H1 (cell line): ENCODE data around the gene HLA-F. TPM values are rescaled to one million over a fixed set of nuclear protein-coding genes. Genes with fewer than 3 reads are reported as not detected.
A peak's percentile ranks its signal among the peaks of the same experiment; 100 is the strongest.

Source experiments
- CTCF ChIA-PET: fragments of 300-600 bp; sonication (Branson Sonifier 250); formaldehyde crosslinking; loops from one replicate; lab custom pipeline; 2021; ENCODE audit not compliant: partially characterized antibody; lab: Charles Lee
- POLR2A ChIA-PET: fragments of 300-600 bp; sonication (Branson Sonifier 250); formaldehyde crosslinking; loops from one replicate; lab custom pipeline; 2021; ENCODE audit warnings: inconsistent platforms; ENCODE audit not compliant: partially characterized antibody; lab: Charles Lee
- DNase-seq, 2 experiments: peaks; one replicate each; pipeline versions ENCODE4 v3.0.0 to v3.0.0-alpha.2; 2010 to 2022; ENCODE audit warnings: low spot score in 2 of 2, low read depth in 1 of 2, mixed read lengths in 1 of 2
- FAIRE-seq: peaks from 2 replicates; lab custom pipeline; 2011; peaks lifted over from hg19 to GRCh38; lab: Jason Lieb, UNC
- H2AFZ ChIP-seq: 2 replicates; pipeline ENCODE4 v1.8.1; 2012; ENCODE audit warnings: low read length, inconsistent platforms
- H2AK5ac ChIP-seq: 2 replicates; pipeline ENCODE4 v1.6.1; 2013; ENCODE audit warnings: low read depth, low read length
- H2BK120ac ChIP-seq: replicated peaks from 2 replicates; pipeline ENCODE3; 2013; ENCODE audit warnings: low read depth, low read length, inconsistent platforms
- H2BK12ac ChIP-seq: 2 replicates; pipeline ENCODE4 v1.6.1; 2013; ENCODE audit warnings: low read depth, low read length
- H2BK15ac ChIP-seq: 2 replicates; pipeline ENCODE4 v1.6.1; 2013; ENCODE audit warnings: low read length
- H2BK20ac ChIP-seq: 2 replicates; pipeline ENCODE4 v1.6.1; 2013; ENCODE audit warnings: low read length
- H2BK5ac ChIP-seq: 2 replicates; pipeline ENCODE4 v1.6.1; 2013; ENCODE audit warnings: low read depth, low read length
- H3K14ac ChIP-seq: 2 replicates; pipeline ENCODE4 v1.6.1; 2013; ENCODE audit warnings: inconsistent platforms; ENCODE audit not compliant: insufficient read length
- H3K18ac ChIP-seq: 2 replicates; pipeline ENCODE4 v1.6.1; 2013; ENCODE audit warnings: low read length; ENCODE audit errors: extremely low read depth
- H3K23ac ChIP-seq: 2 replicates; pipeline ENCODE4 v1.6.1; 2013; ENCODE audit warnings: inconsistent platforms; ENCODE audit not compliant: insufficient read length
- H3K23me2 ChIP-seq: 2 replicates; pipeline ENCODE4 v1.6.1; 2013; ENCODE audit warnings: low read depth, low read length
- H3K27ac ChIP-seq: 2 replicates; pipeline ENCODE4 v1.6.1; 2011; ENCODE audit warnings: low read depth, low read length, inconsistent platforms
- H3K27me3 ChIP-seq, 4 experiments: replicated peaks in 1 of 4; 1 replicate in 1 of 4; 2 replicates in 3 of 4; pipeline versions ENCODE4 v1.6.1 to v1.8.1; 2011 to 2013; ENCODE audit warnings: low read length in 3 of 4, mild to moderate bottlenecking in 3 of 4, inconsistent platforms in 2 of 4, mixed read lengths in 2 of 4, moderate library complexity in 1 of 4; ENCODE audit not compliant: control insufficient read depth in 3 of 4, insufficient read depth in 3 of 4; ENCODE audit errors: extremely low read depth in 1 of 4
- H3K36me3 ChIP-seq, 4 experiments: 2 replicates each; pipeline versions ENCODE4 v1.6.1 to v1.8.1; 2011 to 2013; ENCODE audit warnings: mild to moderate bottlenecking in 4 of 4, low read length in 3 of 4, moderate library complexity in 2 of 4, control low read depth in 1 of 4, inconsistent platforms in 1 of 4; ENCODE audit not compliant: insufficient read depth in 4 of 4, control insufficient read depth in 2 of 4
- H3K4ac ChIP-seq: replicated peaks from 2 replicates; pipeline ENCODE3; 2013; ENCODE audit warnings: low read length, low read depth, mixed read lengths, inconsistent platforms; ENCODE audit not compliant: insufficient read length
- H3K4me1 ChIP-seq, 4 experiments: replicated peaks in 1 of 4; 1 replicate in 1 of 4; 2 replicates in 3 of 4; pipeline versions ENCODE4 v1.6.1 to v1.8.1; 2011 to 2013; ENCODE audit warnings: low read length in 3 of 4, inconsistent platforms in 2 of 4, mixed read lengths in 1 of 4; ENCODE audit not compliant: insufficient read depth in 4 of 4, control insufficient read depth in 3 of 4
- H3K4me2 ChIP-seq, 2 experiments: 2 replicates each; pipeline versions ENCODE4 v1.6.1 to v1.8.1; 2011 to 2013; ENCODE audit warnings: low read depth in 2 of 2, low read length in 2 of 2, control low read depth in 1 of 2, inconsistent platforms in 1 of 2, mild to moderate bottlenecking in 1 of 2; ENCODE audit not compliant: insufficient read depth in 1 of 2
- H3K4me3 ChIP-seq, 4 experiments: fragments of 200-600, 300-600 bp in 1 of 4; sonication (generic), shearing (Covaris generic), sonication (Bioruptor Twin) in 1 of 4; 2 replicates each; pipeline versions ENCODE4 v1.5.1 to v1.8.1; 2011 to 2016; ENCODE audit warnings: low read length in 4 of 4, low read depth in 3 of 4, control low read depth in 2 of 4, inconsistent platforms in 2 of 4, mild to moderate bottlenecking in 2 of 4, mixed read lengths in 1 of 4, moderate library complexity in 1 of 4; ENCODE audit not compliant: insufficient read depth in 2 of 4; ENCODE audit errors: extremely low read depth in 1 of 4
- H3K56ac ChIP-seq: replicated peaks from 2 replicates; pipeline ENCODE3; 2013; ENCODE audit warnings: low read depth, mild to moderate bottlenecking, mixed read lengths, low read length, inconsistent platforms; ENCODE audit not compliant: insufficient read length
- H3K79me1 ChIP-seq: 2 replicates; pipeline ENCODE4 v1.6.1; 2013; ENCODE audit warnings: low read depth, low read length, control low read depth
- H3K79me2 ChIP-seq, 2 experiments: 2 replicates each; pipeline versions ENCODE4 v1.6.1 to v1.8.1; 2012 to 2013; ENCODE audit warnings: low read length in 2 of 2, mild to moderate bottlenecking in 2 of 2, inconsistent platforms in 1 of 2; ENCODE audit not compliant: insufficient read depth in 2 of 2, control insufficient read depth in 1 of 2
- H3K9ac ChIP-seq, 4 experiments: replicated peaks in 1 of 4; 1 replicate in 1 of 4; 2 replicates in 3 of 4; pipeline versions ENCODE4 v1.6.1 to v1.8.1; 2011 to 2013; ENCODE audit warnings: low read depth in 3 of 4, low read length in 3 of 4, control low read depth in 2 of 4, mild to moderate bottlenecking in 2 of 4, moderate library complexity in 2 of 4, inconsistent platforms in 1 of 4; ENCODE audit errors: extremely low read depth in 1 of 4
- H3K9me3 ChIP-seq, 2 experiments: 2 replicates each; pipeline versions ENCODE4 v1.6.1 to v1.8.1; 2012 to 2013; ENCODE audit warnings: mild to moderate bottlenecking in 2 of 2, moderate library complexity in 2 of 2, control low read depth in 1 of 2, inconsistent platforms in 1 of 2, low read depth in 1 of 2, low read length in 1 of 2, mixed read lengths in 1 of 2; ENCODE audit not compliant: insufficient read depth in 2 of 2
- H4K20me1 ChIP-seq, 2 experiments: replicated peaks in 1 of 2; 2 replicates each; pipeline versions ENCODE3 to v1.8.1; 2011 to 2013; ENCODE audit warnings: inconsistent platforms in 2 of 2, low read length in 2 of 2, mild to moderate bottlenecking in 1 of 2; ENCODE audit not compliant: insufficient read depth in 2 of 2, control insufficient read depth in 1 of 2
- H4K5ac ChIP-seq: 2 replicates; pipeline ENCODE4 v1.6.1; 2013; ENCODE audit warnings: low read length, low read depth, mixed read lengths, inconsistent platforms; ENCODE audit not compliant: insufficient read length
- H4K8ac ChIP-seq: 2 replicates; pipeline ENCODE4 v1.8.0; 2013; ENCODE audit warnings: mild to moderate bottlenecking, moderate library complexity, low read length, inconsistent platforms; ENCODE audit not compliant: insufficient read depth; ENCODE audit errors: extremely low read depth
- H4K91ac ChIP-seq: replicated peaks from 2 replicates; pipeline ENCODE3; 2013; ENCODE audit warnings: low read length, mixed read lengths, inconsistent platforms; ENCODE audit not compliant: insufficient read length
- ASH2L ChIP-seq: fragments of 200-600, 300-600 bp; sonication (generic); IDR thresholded peaks from one replicate; pipeline ENCODE4 v1.7.1; 2017; ENCODE audit warnings: low read length
- CEBPB ChIP-seq: IDR thresholded peaks from 2 replicates; pipeline ENCODE4 v1.6.1; 2012; ENCODE audit warnings: low read depth, low read length
- CREB1 ChIP-seq: IDR thresholded peaks from 2 replicates; pipeline ENCODE4 v1.6.1; 2012; ENCODE audit warnings: inconsistent platforms
- CTBP2 ChIP-seq: IDR thresholded peaks from 2 replicates; pipeline ENCODE4 v1.7.0; 2011; ENCODE audit warnings: borderline replicate concordance, mild to moderate bottlenecking, moderate library complexity, mixed read lengths, low read length; ENCODE audit not compliant: insufficient read depth, insufficient read length
- CTCF ChIP-seq, 3 experiments: IDR thresholded peaks; 1 replicate in 2 of 3; 2 replicates in 1 of 3; pipeline versions ENCODE4 v1.5.1 to v1.6.1; 2011; ENCODE audit warnings: low read length in 3 of 3, mild to moderate bottlenecking in 3 of 3, inconsistent platforms in 2 of 3, low read depth in 1 of 3, moderate library complexity in 1 of 3; ENCODE audit not compliant: insufficient read depth in 1 of 3; ENCODE audit errors: control extremely low read depth in 1 of 3
- E2F6 ChIP-seq: IDR thresholded peaks from 2 replicates; pipeline ENCODE4 v1.6.1; 2012; ENCODE audit warnings: inconsistent platforms
- PHF8 ChIP-seq: fragments of 200-600 bp; sonication (generic); conservative IDR thresholded peaks from 2 replicates; pipeline ENCODE4 v1.7.1; 2012; ENCODE audit warnings: low read depth, mild to moderate bottlenecking, inconsistent platforms, low read length, moderate library complexity
- RFX5 ChIP-seq: IDR thresholded peaks from 2 replicates; pipeline ENCODE4 v1.6.1; 2011; ENCODE audit warnings: low read depth, low read length, improper control_type of control experiment, borderline replicate concordance
- SIX5 ChIP-seq: IDR thresholded peaks from 2 replicates; pipeline ENCODE4 v1.6.1; 2011; ENCODE audit warnings: mild to moderate bottlenecking, low read depth, low read length
- SRF ChIP-seq: IDR thresholded peaks from 2 replicates; pipeline ENCODE4 v1.6.1; 2011; ENCODE audit warnings: mild to moderate bottlenecking, low read depth, low read length, moderate library complexity
- YY1 ChIP-seq: IDR thresholded peaks from 2 replicates; pipeline ENCODE4 v1.6.1; 2011; ENCODE audit warnings: low read depth, mild to moderate bottlenecking, low read length
- WGBS, 2 experiments: shearing (Covaris generic) in 1 of 2; methylation state at CpG; one replicate each; pipeline versions ENCODE4 v1.1.6 to v1.1.7; 2013 to 2015; ENCODE audit warnings: low lambda C conversion rate in 2 of 2, mixed read lengths in 2 of 2, inconsistent platforms in 1 of 2, low coverage in 1 of 2, missing lambda C conversion rate in 1 of 2; ENCODE audit not compliant: insufficient replicate concordance in 2 of 2, insufficient coverage in 1 of 2, insufficient read length in 1 of 2; ENCODE audit errors: extremely low coverage in 1 of 2, missing lambda C conversion rate in 1 of 2; 5-methylcytosine and 5-hydroxymethylcytosine counted together
- polyA plus RNA-seq, 7 experiments: library from polyadenylated mRNA; depleted of rRNA in 3 of 7; stranded (reverse) in 5 of 7; unstranded in 2 of 7; fragments of >200 nt in 5 of 7; fragments of 200-250 nt in 2 of 7; gene quantifications; 1 replicate in 5 of 7; 2 replicates in 1 of 7; 4 replicates in 1 of 7; pipeline versions ENCODE4 v1.2.1 to v1.2.3, GENCODE V29; 2011 to 2013; ENCODE audit warnings: missing spikeins in 2 of 7, mixed read lengths in 2 of 7
- total RNA-seq: library from RNA; stranded (reverse); fragmentation: NEBNext Ultra II Directional; extraction: Animal tissue kit (Norgen Biotek cat#: 25700); gene quantifications from 2 replicates; pipeline ENCODE4 v1.2.1, GENCODE V29; 2021

Gene HLA-F
- total and polyA plus RNA-seq, 2 of the 8 experiments (the other 6 are each of a cell fraction or from before 2014, with no cell fraction given), result 9.6 to 11.7 TPM

GRCh38 chr6:29753309-29753644 is 30.0 kb downstream of the HLA-F start:
- H2AFZ ChIP-seq, result no peak overlapping the region
- FAIRE-seq, result no peak
- TF ChIP-seq ASH2L (no peak), CEBPB (no peak), SIX5 (no peak), PHF8 (no peak), YY1 (no peak), CTCF (IDR thresholded peaks at IDR 0.05; ENCODE audit: control extremely low read depth in 1 of 3, insufficient read depth in 1 of 3, low read depth in 1 of 3, low read length in 3 of 3) (no peak), SRF (no peak), E2F6 (no peak), RFX5 (no peak), CTBP2 (no peak), CREB1 (no peak)

More at GRCh38 chr6:29753309-29753644, 30.0 kb downstream of the HLA-F start:
- H4K20me1 ChIP-seq, result no peaks in the 10 kb centered on the region
- H4K5ac ChIP-seq, result no peak overlapping the region
- H4K91ac ChIP-seq, result no peak overlapping the region
- H3K18ac ChIP-seq, result no peak overlapping the region
- H3K4ac ChIP-seq, result no peak overlapping the region
- H2BK20ac ChIP-seq, result no peak overlapping the region
- H3K23ac ChIP-seq, result no peak overlapping the region
- no peak overlapping the region for H4K8ac ChIP-seq
- no peak overlapping the region for H2BK15ac ChIP-seq
- H3K36me3 ChIP-seq, result no peaks in the 10 kb centered on the region
- H3K27me3 ChIP-seq, result peaks cover 8 to 43% (median 33%) of the 10 kb centered on the region in 4 experiments
- peaks cover 4 to 16% (median 12%) of the 10 kb centered on the region in 4 experiments; a peak in 6 of 7 replicates for H3K4me1 ChIP-seq
- no peak for DNase-seq
- no peak overlapping the region for H2BK12ac ChIP-seq
- H3K27ac ChIP-seq, result no peak overlapping the region
- H3K9ac ChIP-seq, result no peak overlapping the region
- ChIA-PET POLR2A (interaction anchor here (1.1 to 2.9 kb wide), 3 partner anchors 10 to 195 kb away, joined by 3 to 9 read pairs (median 6); no protein-coding TSS in a partner anchor), CTCF (interaction anchor here (0.7 to 8.6 kb wide), 22 partner anchors 11 to 126 kb away, joined by 3 to 88 read pairs (median 4); no protein-coding TSS in a partner anchor)
- H2AK5ac ChIP-seq, result no peak overlapping the region
- H3K9me3 ChIP-seq, result no peaks in the 10 kb centered on the region
- no peak overlapping the region for H2BK120ac ChIP-seq
- H3K79me2 ChIP-seq, result no peaks in the 10 kb centered on the region
- H3K4me2 ChIP-seq, result no peak overlapping the region
- H2BK5ac ChIP-seq, result no peak overlapping the region
- H3K14ac ChIP-seq, result no peak overlapping the region
- WGBS, 2 experiments, result 58% methylated on average over 3 of the region's 4 CpGs; no CpG with 5 or more reads in 1 of the 2 experiments
- no peaks in the 10 kb centered on the region for H3K79me1 ChIP-seq
- H3K56ac ChIP-seq, result no peak overlapping the region
- peaks cover 16% of the 10 kb centered on the region; the same call in 1 of the 2 replicates for H3K23me2 ChIP-seq
- H3K4me3 ChIP-seq, result peak overlapping the region in 1 of 4 experiments; percentile 78; a peak in 2 of 8 replicates
